ENCODE results near the gene CST9.

- TF ChIP-seq YY1 (IDR thresholded peaks at IDR 0.05; ENCODE audit: insufficient read depth, insufficient read length) (no peak), ZNF274 (IDR thresholded peaks at IDR 0.05; ENCODE audit: low read depth, low read length) (no peak), SUZ12 (IDR thresholded peaks at IDR 0.05; ENCODE audit: extremely low read depth, insufficient read depth, insufficient read length) (no peak)
These were observed 19.7 kb upstream of the CST9 start for GRCh38 chr20:23625236-23625964.

Data from NT2/D1 (cell line).